Measurements from ENCODE around the gene CAMK2G.
"Not testable (repeated sequence)": the region's sequence is repeated elsewhere in the genome, so short reads cannot be mapped to it uniquely, and the experiment has no call there.

The CAMK2G gene

GRCh38 chr10:73874267-73875138, at the start of gene CAMK2G:
CAMK2G (minus strand) TSS chr10:73874555; CDS start chr10:73874461, 94 bp downstream.
- DNase-seq (ENCODE audit: low spot score) = peak; percentile 85

- DNase-seq (ENCODE audit: low spot score) = no peak
These were observed 48.4 kb upstream of the CAMK2G start for GRCh38 chr10:73922864-73923133.

GRCh38 chr10:73922007-73922863, 47.9 kb upstream of the CAMK2G start:
- DNase-seq (ENCODE audit: low spot score) = peak; percentile 67

GRCh38 chr10:73920089-73920488, 45.7 kb upstream of the CAMK2G start:
- no peak for DNase-seq (ENCODE audit: low spot score)

GRCh38 chr10:73919481-73919880, 45.1 kb upstream of the CAMK2G start:
- DNase-seq (ENCODE audit: low spot score) = not testable (repeated sequence)

GRCh38 chr10:73917566-73918305, 43.4 kb upstream of the CAMK2G start:
- no peak for DNase-seq (ENCODE audit: low spot score)

- DNase-seq (ENCODE audit: low spot score) = no peak
These were observed 42.6 kb upstream of the CAMK2G start for GRCh38 chr10:73916761-73917470.

- no peak for DNase-seq (ENCODE audit: low spot score)
These were observed 41.0 kb upstream of the CAMK2G start for GRCh38 chr10:73915206-73915851.

- DNase-seq (ENCODE audit: low spot score) = no peak
These were observed 39.7 kb upstream of the CAMK2G start for GRCh38 chr10:73914036-73914435.

- no peak for DNase-seq (ENCODE audit: low spot score)
These were observed 37.2 kb upstream of the CAMK2G start for GRCh38 chr10:73911553-73912004.

GRCh38 chr10:73910764-73911552, 36.6 kb upstream of the CAMK2G start, which contains the start of gene PLAU:
PLAU (plus strand) TSS chr10:73911132; CDS start chr10:73911556, 424 bp downstream.
- peak; percentile 30 for DNase-seq (ENCODE audit: low spot score)

- no peak for DNase-seq (ENCODE audit: low spot score)
These were observed 36.0 kb upstream of the CAMK2G start for GRCh38 chr10:73910401-73910763.

GRCh38 chr10:73909540-73910115, 35.3 kb upstream of the CAMK2G start:
- DNase-seq (ENCODE audit: low spot score) = no peak

- DNase-seq (ENCODE audit: low spot score) = peak; percentile 51
These were observed 34.6 kb upstream of the CAMK2G start for GRCh38 chr10:73908853-73909539.

- no peak for DNase-seq (ENCODE audit: low spot score)
These were observed 33.6 kb upstream of the CAMK2G start for GRCh38 chr10:73907841-73908517.

- DNase-seq (ENCODE audit: low spot score) = no peak
These were observed 32.4 kb upstream of the CAMK2G start for GRCh38 chr10:73906524-73907447.

- no peak for DNase-seq (ENCODE audit: low spot score)
These were observed 31.1 kb upstream of the CAMK2G start for GRCh38 chr10:73905256-73906020.
